Measurements from ENCODE around the gene FCER2. TPM values are rescaled to one million over a fixed set of nuclear protein-coding genes. Genes with fewer than 3 reads are reported as not detected.
A peak's percentile ranks its signal among the peaks of the same experiment; 100 is the strongest.

Gene FCER2
- total and polyA plus RNA-seq, 10 donors = 26.4 to 121 (median 47.9) TPM

- peak; percentile 79 for DNase-seq
- peaks cover 4 to 51% (median 31%) of the 10 kb centered on the region in 7 donors for H3K27me3 ChIP-seq (replicated peaks in 1 of 7)
- WGBS, 5 donors = 7 to 17% (median 9%) methylated on average over 25 to 34 of the region's 34 CpGs
- H3K4me1 ChIP-seq = peaks cover 0 to 39% (median 27%) of the 10 kb centered on the region in 6 donors
- no peaks in the 10 kb centered on the region for H3K36me3 ChIP-seq
- peak overlapping the region in 4 of 8 donors; percentile 6 to 57 (median 16) for H3K4me3 ChIP-seq
- no peaks in the 10 kb centered on the region for H3K9me3 ChIP-seq
- no peak overlapping the region for H3K27ac ChIP-seq
- TF ChIP-seq CTCF (IDR thresholded peaks at IDR 0.05 in 8 of 11, conservative IDR thresholded peaks at IDR 0.05 in 3 of 11) = no peak
- peak in 1 of 3 donors; percentile 17 for TF ChIP-seq POLR2AphosphoS5 (IDR thresholded peaks at IDR 0.05)
- intact Hi-C loops (cut with DNase I; ENCODE audit: low total_unique reads) = no loop called here
Measured at GRCh38 chr19:7729831-7730285, 27.9 kb upstream of the FCER2 start.

- 19 to 32% (median 22%) methylated on average over 15 to 16 of the region's 16 CpGs for WGBS, 5 donors
- intact Hi-C loops (cut with DNase I; ENCODE audit: low total_unique reads) = no loop called here
- H3K27ac ChIP-seq = no peak overlapping the region
- H3K36me3 ChIP-seq = no peaks in the 10 kb centered on the region
- DNase-seq = no peak
- H3K4me3 ChIP-seq = peak overlapping the region in 1 of 8 donors; percentile 57
- peaks cover 0 to 35% (median 25%) of the 10 kb centered on the region in 6 donors for H3K4me1 ChIP-seq
- H3K9me3 ChIP-seq = no peaks in the 10 kb centered on the region
- no peak for TF ChIP-seq POLR2AphosphoS5 (IDR thresholded peaks at IDR 0.05)
- TF ChIP-seq POLR2A (IDR thresholded peaks at IDR 0.05) = no peak
- no peak for TF ChIP-seq CTCF (IDR thresholded peaks at IDR 0.05 in 8 of 11, conservative IDR thresholded peaks at IDR 0.05 in 3 of 11)
- peaks cover 4 to 51% (median 31%) of the 10 kb centered on the region in 7 donors for H3K27me3 ChIP-seq (replicated peaks in 1 of 7)
Measured at GRCh38 chr19:7729211-7729610, 27.3 kb upstream of the FCER2 start.

- Histone ChIP-seq H3K9me3 (no peaks in the 10 kb centered on the region), H3K27ac (no peak overlapping the region), H3K4me3 (no peak overlapping the region), H3K4me1 (peaks cover 0 to 37% (median 21%) of the 10 kb centered on the region in 6 donors), H3K27me3 (replicated peaks in 1 of 7) (peaks cover 4 to 34% (median 27%) of the 10 kb centered on the region in 7 donors), H3K36me3 (no peaks in the 10 kb centered on the region)
- 59 to 70% (median 66%) methylated on average over 2 of the region's 2 CpGs for WGBS, 5 donors
- DNase-seq = no peak
- no peak for TF ChIP-seq POLR2A (IDR thresholded peaks at IDR 0.05)
- no peak for TF ChIP-seq CTCF (IDR thresholded peaks at IDR 0.05 in 8 of 11, conservative IDR thresholded peaks at IDR 0.05 in 3 of 11)
- no peak for TF ChIP-seq POLR2AphosphoS5 (IDR thresholded peaks at IDR 0.05)
- intact Hi-C loops (cut with DNase I; ENCODE audit: low total_unique reads) = no loop called here
Measured at GRCh38 chr19:7725791-7726190, 23.9 kb upstream of the FCER2 start.

- Histone ChIP-seq H3K27ac (no peak overlapping the region), H3K4me3 (no peak overlapping the region), H3K4me1 (peaks cover 0 to 36% (median 11%) of the 10 kb centered on the region in 6 donors), H3K9me3 (peaks cover 0 to 4% (median 0%) of the 10 kb centered on the region in 8 donors), H3K27me3 (replicated peaks in 1 of 7) (no peaks in the 10 kb centered on the region), H3K36me3 (no peaks in the 10 kb centered on the region)
- intact Hi-C loops (cut with DNase I; ENCODE audit: low total_unique reads) = no loop called here
- 46 to 72% (median 63%) methylated on average over 4 to 5 of the region's 5 CpGs for WGBS, 5 donors
- no peak for TF ChIP-seq CTCF (IDR thresholded peaks at IDR 0.05 in 8 of 11, conservative IDR thresholded peaks at IDR 0.05 in 3 of 11)
- no peak for TF ChIP-seq POLR2AphosphoS5 (IDR thresholded peaks at IDR 0.05)
- no peak for TF ChIP-seq POLR2A (IDR thresholded peaks at IDR 0.05)
- no peak for DNase-seq
Measured at GRCh38 chr19:7722231-7722651, 20.3 kb upstream of the FCER2 start.
